ENCODE results near the gene TSEN2. TPM values are rescaled to one million over a fixed set of nuclear protein-coding genes. Genes with fewer than 3 reads are reported as not detected.

The TSEN2 gene
- total and polyA plus RNA-seq, 2 of the 4 experiments (the other 2 are of a cell fraction), result 9.5 to 14.2 TPM

GRCh38 chr3:12476238-12476897, 7.9 kb upstream of the TSEN2 start:
- in situ Hi-C loops (cut with MboI; ENCODE audit: low sequenced_read_pairs), result loop anchor here (5.0 to 10.0 kb wide), 2 partner anchors 302 to 339 kb away; no protein-coding TSS in a partner anchor
- Histone ChIP-seq H3K9me3 (ENCODE audit: control insufficient read depth, insufficient read depth, low read length) (no peaks in the 10 kb centered on the region), H3K14ac (replicated peaks; ENCODE audit: low read depth, low read length) (peak overlapping the region; percentile 75), H3K56ac (ENCODE audit: extremely low read depth, insufficient read depth, low read length) (peak overlapping the region; percentile 52; the same call in 1 of the 2 replicates), H2AFZ (replicated peaks; ENCODE audit: low read length, poor library complexity) (peak overlapping the region; percentile 74), H3K4ac (ENCODE audit: low read depth, low read length) (peak overlapping the region; percentile 92), H2BK120ac (ENCODE audit: low read depth, low read length) (peak overlapping the region; percentile 93), H3K36me3 (ENCODE audit: control insufficient read depth, insufficient read depth, low read length) (no peaks in the 10 kb centered on the region), H2BK20ac (ENCODE audit: low read depth, low read length) (peak overlapping the region; percentile 92), H2BK5ac (ENCODE audit: low read depth, low read length, poor library complexity, severe bottlenecking) (peak overlapping the region; percentile 10), H3K4me3 (ENCODE audit: insufficient read depth, low read depth, low read length) (no peak overlapping the region), H2AK9ac (replicated peaks; ENCODE audit: low read depth, low read length, poor library complexity) (peak overlapping the region; percentile 80), H4K91ac (ENCODE audit: insufficient read depth, low read depth, low read length) (peak overlapping the region; percentile 83), H3K79me1 (ENCODE audit: low read depth in 1 of 2, low read length in 2 of 2) (no peaks in the 10 kb centered on the region), H3K18ac (ENCODE audit: low read depth, low read length) (peak overlapping the region; percentile 79), H3K23ac (ENCODE audit: low read depth, low read length) (peak overlapping the region; percentile 34), H2AK5ac (ENCODE audit: low read depth, low read length) (peak overlapping the region; percentile 79), H3K9ac (ENCODE audit: low read depth, low read length) (peak overlapping the region; percentile 68; the same call in 1 of the 2 replicates), H3K27me3 (ENCODE audit: control insufficient read depth, insufficient read depth, low read length) (no peaks in the 10 kb centered on the region), H4K8ac (ENCODE audit: low read depth in 2 of 2, low read length in 2 of 2) (peak overlapping the region; percentile 74 to 89), H4K20me1 (ENCODE audit: insufficient read depth, low read length) (no peaks in the 10 kb centered on the region), H3K4me2 (ENCODE audit: low read depth, low read length) (peak overlapping the region; percentile 3; the same call in 1 of the 2 replicates), H3K4me1 (ENCODE audit: control insufficient read depth, insufficient read depth, low read length) (peaks cover 8% of the 10 kb centered on the region), H3K9me1 (ENCODE audit: insufficient read depth, low read length) (peaks cover 8% of the 10 kb centered on the region; the same call in 1 of the 2 replicates), H2BK15ac (ENCODE audit: low read depth, low read length) (peak overlapping the region; percentile 85; the same call in 1 of the 3 replicates), H3K27ac (ENCODE audit: insufficient read depth, low read length) (peak overlapping the region; percentile 98), H4K5ac (ENCODE audit: low read depth, low read length) (peak overlapping the region; percentile 89)
- DNase-seq (peak; percentile 77), ATAC-seq (ENCODE audit: low read depth) (peak; percentile 85)
- WGBS, 2 experiments (ENCODE audit: extremely low coverage in 2 of 2, insufficient read length in 1 of 2), result no CpG with 5 or more reads among the region's 5 CpGs
- CTCF ChIA-PET, result interaction anchor here (0.6 to 1.2 kb wide), 5 partner anchors 17 to 341 kb away, joined by 3 to 5 read pairs (median 3); no protein-coding TSS in a partner anchor
- no TSS peak for BruUV-seq (replicated peaks)
- peak; percentile 91 for TF ChIP-seq BHLHE40 (IDR thresholded peaks at IDR 0.05; ENCODE audit: low read depth, low read length)
- peak; percentile 88 for TF ChIP-seq MAFK (IDR thresholded peaks at IDR 0.05; ENCODE audit: low read depth, low read length)
- TF ChIP-seq MXI1 (IDR thresholded peaks at IDR 0.05; ENCODE audit: borderline replicate concordance, low read depth, low read length), result peak; percentile 50; the same call in 1 of the 2 replicates
- peak; percentile 5; the same call in 1 of the 2 replicates for TF ChIP-seq SMC3 (IDR thresholded peaks at IDR 0.05; ENCODE audit: low read depth, low read length)
- TF ChIP-seq RFX5 (IDR thresholded peaks at IDR 0.05; ENCODE audit: low read depth, low read length), result no peak
- peak; percentile 83 for TF ChIP-seq USF2 (IDR thresholded peaks at IDR 0.05; ENCODE audit: low read depth, low read length)
- no peak for TF ChIP-seq POLR2A (IDR thresholded peaks at IDR 0.05; ENCODE audit: low read depth, low read length)
- no peak for TF ChIP-seq FOS (IDR thresholded peaks at IDR 0.05; ENCODE audit: low read depth, low read length)
- no peak for TF ChIP-seq CHD1 (IDR thresholded peaks at IDR 0.05; ENCODE audit: low read depth, low read length)
- TF ChIP-seq ELK1 (IDR thresholded peaks at IDR 0.05; ENCODE audit: borderline replicate concordance, low read depth, low read length), result no peak
- no peak for TF ChIP-seq RAD21 (IDR thresholded peaks at IDR 0.05; ENCODE audit: low read length)
- POLR2A ChIA-PET (ENCODE audit: unreplicated experiment), result interaction anchor here (0.7 kb wide), 1 partner anchor 44 kb away, joined by 3 read pairs; no protein-coding TSS in a partner anchor
- intact Hi-C loops (cut with micrococcal nuclease), result loop anchor here (5.0 kb wide), 1 partner anchor 284 kb away; no protein-coding TSS in a partner anchor
- dilution Hi-C loops (cut with HindIII; ENCODE audit: low sequenced_read_pairs, unreplicated experiment), result no loop called here

Measured in IMR-90 (cell line).